ENCODE results near the gene TRPV4. TPM values are rescaled to one million over a fixed set of nuclear protein-coding genes. Genes with fewer than 3 reads are reported as not detected.

The TRPV4 gene
- total RNA-seq, 1 donor: 0.43 TPM

DNA sequence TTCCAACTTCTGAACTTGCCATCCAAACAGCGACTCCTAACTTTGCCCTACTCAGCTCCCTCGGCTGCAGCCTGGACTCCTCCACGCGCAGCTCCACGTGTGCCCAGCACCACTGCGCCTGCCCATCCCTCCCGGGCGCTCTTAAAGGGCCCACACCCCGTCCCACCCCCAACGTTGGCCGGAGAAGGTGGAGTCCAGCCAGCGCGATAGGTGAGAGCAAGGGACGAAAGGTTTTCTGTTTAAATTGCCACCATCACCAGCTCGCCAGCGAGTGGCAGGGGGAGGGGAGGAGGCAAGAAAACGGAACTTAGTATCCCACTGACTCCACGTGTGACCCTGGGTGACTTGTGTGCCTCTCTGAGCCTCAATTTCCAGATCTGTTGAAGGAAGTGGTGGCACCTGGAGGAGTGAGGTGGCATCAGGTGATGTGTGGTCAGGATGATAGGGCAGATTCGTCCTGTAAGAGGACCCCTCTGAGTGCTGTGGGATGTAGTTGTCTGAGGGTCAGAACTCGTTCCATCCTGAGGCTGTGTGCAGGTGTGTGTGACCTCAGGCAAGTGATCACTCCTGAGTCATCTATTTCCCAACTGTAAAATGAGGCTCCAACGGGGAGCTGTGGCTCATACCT, 59.7 kb downstream of the TRPV4 start:
- no peak for DNase-seq (ENCODE audit: low read depth)
- H3K4me3 ChIP-seq (ENCODE audit: low read depth, low read length): no peak overlapping the region
- TF ChIP-seq, protein P1, sequence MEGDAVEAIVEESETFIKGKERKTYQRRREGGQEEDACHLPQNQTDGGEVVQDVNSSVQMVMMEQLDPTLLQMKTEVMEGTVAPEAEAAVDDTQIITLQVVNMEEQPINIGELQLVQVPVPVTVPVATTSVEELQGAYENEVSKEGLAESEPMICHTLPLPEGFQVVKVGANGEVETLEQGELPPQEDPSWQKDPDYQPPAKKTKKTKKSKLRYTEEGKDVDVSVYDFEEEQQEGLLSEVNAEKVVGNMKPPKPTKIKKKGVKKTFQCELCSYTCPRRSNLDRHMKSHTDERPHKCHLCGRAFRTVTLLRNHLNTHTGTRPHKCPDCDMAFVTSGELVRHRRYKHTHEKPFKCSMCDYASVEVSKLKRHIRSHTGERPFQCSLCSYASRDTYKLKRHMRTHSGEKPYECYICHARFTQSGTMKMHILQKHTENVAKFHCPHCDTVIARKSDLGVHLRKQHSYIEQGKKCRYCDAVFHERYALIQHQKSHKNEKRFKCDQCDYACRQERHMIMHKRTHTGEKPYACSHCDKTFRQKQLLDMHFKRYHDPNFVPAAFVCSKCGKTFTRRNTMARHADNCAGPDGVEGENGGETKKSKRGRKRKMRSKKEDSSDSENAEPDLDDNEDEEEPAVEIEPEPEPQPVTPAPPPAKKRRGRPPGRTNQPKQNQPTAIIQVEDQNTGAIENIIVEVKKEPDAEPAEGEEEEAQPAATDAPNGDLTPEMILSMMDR (IDR thresholded peaks at IDR 0.05; ENCODE audit: insufficient read depth, low read depth, low read length): no peak

DNA sequence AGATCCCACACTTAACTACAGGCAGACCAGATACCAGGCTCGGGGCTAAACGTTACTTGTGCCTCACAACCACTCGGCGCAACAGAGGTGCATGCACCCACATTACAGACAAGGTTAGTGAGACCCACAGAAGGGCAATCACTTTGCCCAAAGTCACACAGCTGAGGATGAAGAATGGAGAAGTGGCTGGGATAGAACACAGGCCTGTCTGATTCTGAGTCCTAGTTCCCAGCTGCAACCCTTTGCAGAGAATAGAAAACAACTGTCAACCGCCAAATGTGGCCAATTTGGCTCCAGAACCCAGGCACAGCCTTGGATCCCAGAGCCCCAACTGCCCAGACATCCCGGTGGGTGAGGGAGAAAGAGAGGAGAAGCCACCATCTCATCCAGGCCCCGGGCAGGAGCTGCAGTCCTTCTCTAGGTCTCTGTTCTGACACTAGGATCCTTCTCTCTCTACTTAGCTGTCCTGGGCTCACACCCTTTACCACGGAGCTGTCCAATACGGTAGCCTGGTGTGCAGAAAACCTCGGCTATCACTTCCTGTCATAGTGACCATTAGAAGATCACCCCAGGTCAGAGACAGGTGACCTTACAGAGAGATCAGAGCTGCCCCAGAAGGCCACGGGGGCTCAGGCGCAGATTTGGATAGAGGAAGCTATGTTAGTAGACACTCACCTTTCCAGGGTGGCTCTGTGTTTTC, 60.4 kb downstream of the TRPV4 start:
- DNase-seq (ENCODE audit: low read depth): no peak
- TF ChIP-seq, protein P1 (IDR thresholded peaks at IDR 0.05; ENCODE audit: insufficient read depth, low read depth, low read length): no peak
- H3K4me3 ChIP-seq (ENCODE audit: low read depth, low read length): no peak overlapping the region

DNA sequence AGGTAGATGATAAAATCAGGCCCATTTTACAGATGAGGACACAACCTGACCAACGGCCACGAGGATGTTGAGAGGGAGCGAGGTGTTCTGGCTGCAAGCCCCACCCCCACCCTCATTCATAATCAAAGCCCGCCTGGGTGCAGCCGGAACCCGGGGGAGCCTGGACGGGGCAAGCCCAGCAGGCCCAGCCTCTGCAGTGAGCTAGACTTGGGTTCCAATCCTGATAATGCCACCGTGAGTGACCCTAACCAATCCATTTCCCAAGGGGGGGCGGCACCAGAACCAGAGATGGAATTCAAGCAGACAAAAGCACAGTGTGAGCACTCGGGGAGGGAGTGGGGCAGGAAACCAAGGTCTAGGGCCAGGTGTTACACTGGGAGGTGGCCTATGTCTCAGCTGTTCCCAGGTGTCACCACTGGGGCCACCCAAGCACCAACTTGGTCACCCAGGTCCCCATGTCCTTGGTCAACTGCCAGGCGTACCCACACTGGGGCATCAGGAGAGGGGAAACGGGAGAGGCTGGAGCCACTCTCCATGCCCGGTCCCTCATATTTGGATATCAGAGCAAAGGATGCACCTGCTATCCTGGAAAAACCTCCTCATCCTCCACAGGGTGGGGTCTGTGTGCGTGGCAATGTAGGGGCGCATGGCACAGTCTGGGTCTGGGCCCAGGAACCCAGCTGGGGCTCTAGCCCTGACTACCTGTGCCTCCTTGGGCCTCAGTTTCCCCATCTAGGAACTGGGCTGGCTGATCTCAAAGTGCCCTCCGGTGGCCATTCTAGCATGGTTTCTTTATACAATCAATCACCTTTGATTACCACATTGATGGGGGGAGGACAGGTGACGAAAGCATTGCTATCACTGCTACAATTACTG, 61.2 kb downstream of the TRPV4 start:
- DNase-seq (ENCODE audit: low read depth): no peak
- no peak overlapping the region for H3K4me3 ChIP-seq (ENCODE audit: low read depth, low read length)
- TF ChIP-seq, protein P1 (IDR thresholded peaks at IDR 0.05; ENCODE audit: insufficient read depth, low read depth, low read length): no peak

DNA sequence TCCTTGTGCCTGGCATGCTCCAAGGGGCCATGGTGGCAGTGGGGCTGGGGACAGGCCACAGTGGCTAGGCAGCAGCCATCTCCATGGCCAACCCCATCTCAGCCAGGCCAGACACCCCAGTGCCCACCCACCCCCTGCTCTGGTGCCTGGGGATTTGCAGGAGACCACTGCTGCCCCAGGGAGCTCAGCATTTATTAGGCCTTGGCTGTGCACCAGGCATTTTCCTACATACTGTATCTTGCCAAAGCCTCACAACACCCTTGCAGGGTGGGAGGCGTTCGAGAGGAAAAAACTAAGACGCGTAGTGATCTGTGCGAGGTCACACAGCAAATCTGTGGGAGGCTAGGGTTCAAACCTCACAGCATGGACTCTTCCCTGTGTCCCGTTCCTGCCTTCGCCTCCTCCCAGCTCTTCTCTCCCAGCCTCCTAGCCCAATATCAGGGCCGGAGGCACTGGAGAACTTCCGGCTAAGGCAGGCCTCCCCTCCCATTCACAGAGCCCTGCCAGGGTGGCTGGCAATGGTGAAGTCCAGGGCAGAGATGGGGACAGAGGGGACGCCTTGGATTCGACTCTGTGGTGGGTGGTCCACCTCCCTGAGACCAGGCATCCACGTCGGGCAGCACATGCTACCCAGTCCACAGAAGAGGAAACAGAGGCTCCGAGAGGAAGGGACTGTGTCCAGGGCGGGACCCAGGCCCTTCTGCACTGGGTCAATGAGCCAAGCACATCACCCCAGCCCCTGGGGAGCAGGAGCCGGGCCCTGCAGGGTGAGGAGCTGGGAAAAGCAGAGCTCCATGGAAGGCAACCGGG, 62.1 kb downstream of the TRPV4 start:
- H3K4me3 ChIP-seq (ENCODE audit: low read depth, low read length): no peak overlapping the region
- no peak for DNase-seq (ENCODE audit: low read depth)
- TF ChIP-seq, protein P1 (IDR thresholded peaks at IDR 0.05; ENCODE audit: insufficient read depth, low read depth, low read length): no peak

DNA sequence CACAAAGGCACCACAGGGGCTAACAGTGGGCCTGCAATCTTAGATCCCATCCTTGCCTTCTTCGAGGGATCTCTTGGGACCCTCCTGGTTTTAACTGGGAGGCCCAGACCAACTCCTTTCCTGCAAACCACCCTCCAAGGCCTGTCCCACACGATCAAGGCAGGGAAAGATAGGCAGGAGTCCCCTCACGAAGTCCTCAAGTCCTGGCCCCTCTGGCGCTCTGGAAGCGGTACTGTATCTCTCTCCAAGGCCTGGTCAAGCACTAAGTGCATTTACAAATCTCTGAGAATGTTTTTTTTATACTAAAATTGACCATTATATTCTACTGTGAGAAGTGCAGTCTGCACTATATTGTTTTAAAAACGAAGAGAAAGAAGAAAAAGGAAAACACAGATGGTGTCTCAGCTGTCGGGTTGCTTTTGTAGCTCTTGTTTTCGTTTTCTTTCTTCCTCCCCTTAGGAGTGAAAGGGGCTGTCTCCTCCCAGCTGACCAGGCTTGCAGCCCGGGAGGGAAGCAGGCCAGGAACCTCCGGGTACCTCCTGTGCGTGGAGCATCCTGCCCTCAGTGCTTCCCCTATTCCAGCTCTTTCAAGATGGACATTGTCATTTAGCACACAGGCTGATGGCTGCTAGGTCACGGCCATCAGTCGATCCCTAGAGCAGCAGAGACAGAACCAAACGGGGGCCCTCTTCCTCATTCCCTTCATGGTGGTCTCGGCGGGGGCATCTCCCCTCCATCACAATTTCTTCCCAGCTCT, 62.9 kb downstream of the TRPV4 start:
- TF ChIP-seq, protein P1 (IDR thresholded peaks at IDR 0.05; ENCODE audit: insufficient read depth, low read depth, low read length): no peak
- no peak for DNase-seq (ENCODE audit: low read depth)

More for the DNA sequence above, 62.9 kb downstream of the TRPV4 start:
- H3K4me3 ChIP-seq (ENCODE audit: low read depth, low read length): no peak overlapping the region

Data from fibroblast of villous mesenchyme (primary cell).